ENCODE data around the gene DDX4.

GRCh38 chr5:55750499-55750898 lies 12.6 kb downstream of the DDX4 start:
- TF ChIP-seq, protein P1, sequence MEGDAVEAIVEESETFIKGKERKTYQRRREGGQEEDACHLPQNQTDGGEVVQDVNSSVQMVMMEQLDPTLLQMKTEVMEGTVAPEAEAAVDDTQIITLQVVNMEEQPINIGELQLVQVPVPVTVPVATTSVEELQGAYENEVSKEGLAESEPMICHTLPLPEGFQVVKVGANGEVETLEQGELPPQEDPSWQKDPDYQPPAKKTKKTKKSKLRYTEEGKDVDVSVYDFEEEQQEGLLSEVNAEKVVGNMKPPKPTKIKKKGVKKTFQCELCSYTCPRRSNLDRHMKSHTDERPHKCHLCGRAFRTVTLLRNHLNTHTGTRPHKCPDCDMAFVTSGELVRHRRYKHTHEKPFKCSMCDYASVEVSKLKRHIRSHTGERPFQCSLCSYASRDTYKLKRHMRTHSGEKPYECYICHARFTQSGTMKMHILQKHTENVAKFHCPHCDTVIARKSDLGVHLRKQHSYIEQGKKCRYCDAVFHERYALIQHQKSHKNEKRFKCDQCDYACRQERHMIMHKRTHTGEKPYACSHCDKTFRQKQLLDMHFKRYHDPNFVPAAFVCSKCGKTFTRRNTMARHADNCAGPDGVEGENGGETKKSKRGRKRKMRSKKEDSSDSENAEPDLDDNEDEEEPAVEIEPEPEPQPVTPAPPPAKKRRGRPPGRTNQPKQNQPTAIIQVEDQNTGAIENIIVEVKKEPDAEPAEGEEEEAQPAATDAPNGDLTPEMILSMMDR (IDR thresholded peaks at IDR 0.05): no peak
- TF ChIP-seq POLR2AphosphoS5 (IDR thresholded peaks at IDR 0.05): no peak

Measured in upper lobe of left lung (tissue), 4 donors.